Measurements from ENCODE around the gene SLC12A8.

DNA sequence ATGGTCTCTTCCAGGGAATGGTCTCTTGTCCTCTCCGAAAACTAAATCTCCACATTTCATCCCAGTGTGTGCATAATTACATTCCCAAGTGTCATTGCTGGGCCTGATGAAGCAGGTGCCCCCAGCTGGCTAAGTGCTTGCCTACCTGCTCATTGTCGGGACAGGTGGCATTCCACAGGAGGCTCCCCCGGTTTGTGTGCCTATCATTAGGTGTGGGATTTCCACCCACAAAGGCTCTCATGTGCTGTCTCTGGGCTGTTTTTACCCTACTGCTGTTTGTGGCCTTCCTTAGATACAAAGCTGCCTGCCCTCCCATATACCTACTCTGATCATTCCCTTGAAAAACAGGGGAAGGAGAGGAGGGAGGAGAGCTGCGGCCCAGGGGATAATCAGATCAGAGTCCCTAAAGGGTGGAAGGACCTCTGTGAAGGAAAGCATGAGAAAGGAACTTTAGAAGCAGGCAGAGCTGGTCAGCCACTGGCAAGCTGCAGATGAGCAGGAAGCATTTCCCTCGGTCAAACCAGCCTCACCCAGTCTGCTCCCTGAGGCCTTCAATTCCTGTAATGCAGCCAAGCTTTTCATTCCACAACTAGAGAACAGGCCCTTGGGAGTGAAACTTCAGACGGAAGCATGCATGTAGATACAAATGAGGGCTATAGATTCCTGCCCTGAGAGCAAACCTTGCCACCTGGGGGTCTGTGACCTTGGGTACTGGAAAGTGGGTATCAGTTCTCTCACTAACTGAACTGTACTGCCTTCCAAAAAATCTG lies 96.1 kb downstream of the SLC12A8 start:
- TF ChIP-seq CTCF (IDR thresholded peaks at IDR 0.05) = no peak
- TF ChIP-seq EZH2phosphoT487 (IDR thresholded peaks at IDR 0.05) = no peak
